HepG2 (cell line): Measurements from ENCODE around the gene MTRFR.

ENCODE experiments used
- ATAD3A ChIP-seq: sonication (generic); formaldehyde crosslinking; IDR thresholded peaks from 2 replicates; pipeline ENCODE4 v1.4.0; 2020; ENCODE audit warnings: missing genetic modification reagents
- BRF2 ChIP-seq: sonication (generic); formaldehyde crosslinking; IDR thresholded peaks from 2 replicates; pipeline ENCODE4 v1.8.1; 2022; ENCODE audit warnings: mild to moderate bottlenecking, missing genetic modification reagents
- CCDC6 ChIP-seq: sonication (generic); formaldehyde crosslinking; IDR thresholded peaks from 2 replicates; pipeline ENCODE4 v1.8.1; 2022; ENCODE audit warnings: mild to moderate bottlenecking, missing genetic modification reagents, moderate library complexity
- MAFF ChIP-seq: IDR thresholded peaks from 2 replicates; pipeline ENCODE4 v1.6.1; 2011; ENCODE audit warnings: low read depth, low read length, improper control_type of control experiment
- MYNN ChIP-seq: sonication (generic); formaldehyde crosslinking; IDR thresholded peaks from 2 replicates; pipeline ENCODE4 v1.4.0; 2020; ENCODE audit warnings: mild to moderate bottlenecking, low read depth, missing genetic modification reagents
- USF2 ChIP-seq, 2 experiments: sonication (generic) in 1 of 2; formaldehyde crosslinking in 1 of 2; IDR thresholded peaks; 2 replicates each; pipeline versions ENCODE4 v1.5.1 to v1.6.1; 2011 to 2020; ENCODE audit warnings: borderline replicate concordance in 1 of 2, low read depth in 1 of 2, low read length in 1 of 2, mild to moderate bottlenecking in 1 of 2, missing genetic modification reagents in 1 of 2, moderate library complexity in 1 of 2

GRCh38 chr12:123245678-123246077 lies 12.4 kb downstream of the MTRFR start:
- TF ChIP-seq MYNN (CRISPR knock-in tag) (no peak), BRF2 (CRISPR knock-in tag) (no peak), ATAD3A (CRISPR knock-in tag) (no peak), USF2 (IDR thresholded peaks at IDR 0.05; ENCODE audit: low read depth, low read length) (no peak), USF2 (CRISPR knock-in tag; IDR thresholded peaks at IDR 0.05; ENCODE audit: borderline replicate concordance) (no peak), MAFF (no peak), CCDC6 (CRISPR knock-in tag) (no peak)
